NCI-H524 treated with DMSO at 0.1 percent for 48 hours (cell line): Measurements from ENCODE around the gene NTM.

Source experiments
- DNase-seq: peaks from one replicate; lab custom pipeline; 2025; lab: John Stamatoyannopoulos, UW

Gene NTM

GRCh38 chr11:131687291-131688047, 317.1 kb downstream of the NTM start:
- DNase-seq = no peak

DNA sequence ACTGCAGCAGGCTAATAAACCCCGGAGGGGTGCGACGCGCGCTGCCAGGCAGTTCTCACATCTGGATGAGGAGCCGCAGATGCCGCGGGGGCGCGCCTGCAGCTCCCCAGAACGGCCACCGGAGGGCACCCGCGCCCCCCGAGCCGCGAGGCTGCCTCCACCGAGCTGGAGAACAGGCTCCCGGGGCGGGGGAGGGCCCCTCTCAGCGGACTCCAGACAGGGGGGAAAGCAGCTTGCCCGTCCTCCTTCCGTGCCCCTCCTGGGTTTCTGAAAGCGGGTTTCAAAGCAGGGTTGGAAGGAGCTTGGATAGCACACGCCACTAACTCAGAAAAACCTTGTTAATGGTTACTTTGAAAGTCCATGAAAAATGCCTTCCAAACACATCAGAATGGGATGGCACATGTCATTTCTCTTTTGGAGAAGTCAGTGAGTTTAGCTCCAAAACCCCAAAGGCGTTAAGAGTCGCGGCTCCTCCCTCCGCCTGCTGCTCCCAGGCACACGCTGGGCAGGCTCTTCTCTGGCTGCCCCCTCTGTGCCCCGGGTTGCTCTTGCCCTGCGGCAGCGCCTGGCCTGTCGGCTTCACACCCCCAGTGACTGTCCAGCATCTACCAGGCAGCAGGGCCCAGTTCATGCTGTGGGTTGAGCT, 317.8 kb downstream of the NTM start:
- no peak for DNase-seq

- no peak for DNase-seq
Measured at GRCh38 chr11:131689049-131689925, 318.9 kb downstream of the NTM start.

GRCh38 chr11:131690362-131690761, 319.9 kb downstream of the NTM start:
- DNase-seq = no peak

DNA sequence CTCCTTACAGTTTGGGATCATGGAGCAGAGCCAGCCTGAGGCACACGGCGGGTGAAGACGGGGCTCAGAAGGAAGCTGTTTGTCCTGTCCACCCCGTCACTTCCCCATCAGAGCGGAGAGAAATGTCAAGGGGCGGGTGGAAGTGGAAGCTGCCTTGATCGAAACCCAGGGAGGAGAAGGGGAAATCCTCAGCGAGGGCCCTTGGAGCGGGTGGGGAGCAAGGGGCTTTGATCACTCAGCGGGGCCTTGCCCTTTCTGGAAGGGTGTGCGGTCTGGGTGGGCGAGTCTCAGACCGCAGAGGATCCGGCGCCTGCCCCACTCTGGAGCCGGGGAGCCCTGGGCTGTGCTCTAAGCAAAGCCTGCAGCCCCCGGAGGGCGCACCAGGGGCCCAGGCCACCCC, 320.4 kb downstream of the NTM start:
- DNase-seq = no peak

DNA sequence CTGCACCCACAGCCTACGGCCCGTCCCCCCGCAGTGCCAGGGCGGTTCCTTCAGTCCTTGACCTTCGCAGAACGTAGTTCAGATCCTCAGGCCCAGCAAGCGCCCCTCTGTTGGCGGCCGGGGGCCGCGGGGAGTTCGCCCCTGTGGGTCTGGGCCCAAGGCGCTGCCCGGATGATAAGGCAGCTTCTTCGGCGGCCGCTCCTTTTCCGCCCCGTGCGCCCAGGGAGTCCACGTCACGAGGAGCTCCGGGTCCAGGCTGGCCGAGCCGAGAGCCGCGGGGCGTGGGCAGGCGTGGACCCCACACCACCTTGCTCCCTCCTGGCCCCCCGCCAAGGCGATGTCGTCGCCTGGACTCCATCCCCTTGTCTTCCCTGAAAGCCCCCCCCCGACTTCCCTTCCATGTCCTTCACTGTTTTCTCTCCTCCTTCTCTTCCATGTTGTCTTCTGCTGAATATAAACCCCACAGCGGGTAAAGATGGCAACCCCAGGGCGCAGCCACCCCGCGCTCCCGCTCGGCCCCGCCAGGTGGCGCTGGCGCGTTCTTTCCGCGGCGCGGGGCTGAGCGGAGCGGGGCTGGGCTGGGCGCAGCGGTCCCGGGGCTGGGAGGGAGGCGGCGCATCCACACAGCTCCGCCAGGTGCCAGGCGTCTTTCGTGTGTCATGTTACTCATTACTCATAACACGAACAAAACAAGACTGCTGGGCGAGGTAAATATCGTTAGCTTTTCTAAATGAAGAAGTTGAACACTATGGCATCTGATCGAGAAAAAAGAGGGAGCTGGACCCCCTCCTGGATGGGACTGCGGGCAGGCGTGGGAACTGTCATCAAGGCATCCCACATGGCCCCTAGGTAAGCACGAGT, 321.0 kb downstream of the NTM start:
- no peak for DNase-seq

DNA sequence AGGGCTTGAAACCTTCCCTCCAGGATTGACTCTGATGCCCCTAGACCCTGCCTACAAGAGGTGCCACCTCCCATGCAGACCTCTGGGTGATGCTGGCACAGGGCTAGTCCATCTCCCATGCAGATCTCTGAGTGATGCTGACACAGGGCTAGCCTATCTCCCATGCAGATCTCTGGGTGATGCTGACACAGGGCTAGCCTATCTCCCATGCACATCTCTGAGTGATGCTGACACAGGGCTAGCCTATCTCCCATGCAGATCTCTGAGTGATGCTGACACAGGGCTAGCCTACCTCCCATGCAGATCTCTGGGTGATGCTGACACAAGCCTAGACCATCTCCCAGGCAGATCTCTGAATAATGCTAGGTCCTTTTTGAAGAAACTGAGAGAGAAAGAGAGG, 321.7 kb downstream of the NTM start:
- DNase-seq = no peak

DNA sequence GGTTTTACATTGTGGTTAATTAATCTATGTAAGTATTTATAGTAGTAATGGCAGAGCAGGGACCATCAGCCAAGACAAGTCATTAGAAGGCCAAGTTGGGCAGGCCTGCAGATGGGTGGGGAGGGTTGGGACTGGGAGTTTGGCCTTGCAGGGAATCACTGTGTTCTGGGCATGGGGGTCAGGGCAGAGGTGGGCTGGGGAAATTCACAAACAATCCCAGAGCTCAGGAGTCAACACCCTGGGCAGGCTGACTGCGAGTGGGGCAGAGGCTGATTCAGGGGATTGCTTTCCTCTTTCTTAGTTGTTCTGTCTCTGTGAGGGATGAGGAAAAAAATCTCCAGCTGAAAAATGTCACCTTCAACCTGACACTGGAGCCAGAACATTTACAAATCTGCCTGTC, 322.5 kb downstream of the NTM start:
- no peak for DNase-seq

GRCh38 chr11:131693756-131694155, 323.3 kb downstream of the NTM start:
- no peak for DNase-seq

DNA sequence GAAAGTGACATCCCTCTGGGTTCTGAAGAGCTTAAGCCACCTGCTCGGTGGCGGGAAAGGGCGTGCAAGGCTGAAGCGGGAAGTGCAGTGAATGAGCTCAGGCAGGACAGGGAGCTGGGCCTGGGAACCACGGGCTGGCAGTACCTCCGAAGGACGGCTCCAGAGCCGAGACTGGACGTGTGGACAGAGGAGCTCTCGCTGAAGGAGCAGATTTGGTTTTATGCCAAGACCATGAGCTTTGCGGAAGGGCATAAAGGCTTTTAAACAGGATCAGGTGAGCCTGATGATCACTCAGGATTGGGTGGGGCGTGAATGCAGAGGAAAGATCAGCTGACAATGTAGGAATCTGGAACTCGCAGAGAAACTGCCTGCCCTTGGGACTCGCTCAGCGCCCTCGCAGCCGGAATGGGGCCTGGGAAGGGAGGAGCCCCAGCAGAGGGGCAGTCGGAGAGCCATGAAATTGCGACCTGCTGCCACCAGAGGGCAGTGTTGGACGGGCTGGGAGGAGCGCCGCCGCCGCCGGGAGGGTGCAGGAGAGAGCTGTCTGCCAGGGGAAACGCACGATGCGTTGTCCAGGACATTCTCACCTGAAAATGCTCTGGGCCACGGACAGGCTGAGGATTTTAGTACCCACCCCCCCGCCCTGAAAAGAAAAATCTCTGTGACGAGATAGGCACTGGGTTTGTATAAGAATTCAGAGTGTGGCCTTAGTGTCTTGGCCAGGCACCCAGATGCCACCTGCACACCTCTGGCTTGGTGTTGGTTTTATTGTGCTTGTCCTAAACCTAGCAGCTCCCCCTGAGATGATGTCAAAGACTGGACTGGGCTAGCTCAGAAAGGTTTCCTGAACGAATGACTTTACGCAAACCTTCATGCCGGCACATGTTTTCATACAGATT, 324.4 kb downstream of the NTM start:
- DNase-seq = no peak

DNA sequence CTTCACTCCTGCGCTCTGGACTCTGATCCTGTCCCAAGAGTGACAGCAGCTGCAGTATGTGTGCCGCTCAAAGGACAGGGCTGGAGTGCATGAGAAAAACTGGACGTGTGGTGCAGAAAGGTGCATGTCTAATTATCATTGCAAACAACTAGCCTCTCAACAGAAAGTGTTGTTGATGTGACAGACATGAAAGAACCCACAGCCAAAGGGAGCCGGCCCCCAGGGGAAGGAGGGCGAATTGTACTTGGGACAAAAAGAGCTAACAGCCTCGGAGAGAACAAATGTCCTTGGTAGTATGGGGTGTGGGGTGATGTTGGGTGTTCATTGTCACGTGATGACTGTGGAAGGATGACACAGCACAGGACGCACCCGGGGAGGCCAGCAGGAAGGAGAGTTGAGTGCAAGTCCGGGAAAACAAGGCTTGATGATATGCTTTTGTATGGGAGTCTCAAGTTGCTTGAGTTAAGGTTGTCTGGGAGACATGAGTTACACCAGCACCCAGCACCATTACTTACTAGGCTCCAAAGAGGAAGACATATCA, 325.5 kb downstream of the NTM start:
- no peak for DNase-seq

GRCh38 chr11:131696690-131697089, 326.3 kb downstream of the NTM start:
- DNase-seq = no peak

DNA sequence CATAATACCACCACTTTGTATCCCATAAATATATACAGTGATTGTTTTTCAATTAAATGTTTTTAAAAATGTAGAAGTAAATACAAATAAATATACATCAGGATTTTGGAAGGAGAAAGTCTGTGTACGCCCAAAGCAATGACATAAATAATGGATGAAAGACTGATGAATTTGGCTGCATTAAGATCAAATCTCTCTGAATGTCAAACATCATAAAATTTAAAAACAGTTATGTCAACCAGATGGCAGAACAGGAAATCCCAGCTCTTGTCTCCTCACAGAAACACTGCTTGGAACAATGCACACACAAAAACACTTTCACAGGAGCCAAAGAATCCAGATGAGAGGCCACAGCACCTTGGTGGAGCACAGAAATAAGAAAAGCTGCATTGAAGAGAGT, 332.9 kb downstream of the NTM start:
- no peak for DNase-seq

DNA sequence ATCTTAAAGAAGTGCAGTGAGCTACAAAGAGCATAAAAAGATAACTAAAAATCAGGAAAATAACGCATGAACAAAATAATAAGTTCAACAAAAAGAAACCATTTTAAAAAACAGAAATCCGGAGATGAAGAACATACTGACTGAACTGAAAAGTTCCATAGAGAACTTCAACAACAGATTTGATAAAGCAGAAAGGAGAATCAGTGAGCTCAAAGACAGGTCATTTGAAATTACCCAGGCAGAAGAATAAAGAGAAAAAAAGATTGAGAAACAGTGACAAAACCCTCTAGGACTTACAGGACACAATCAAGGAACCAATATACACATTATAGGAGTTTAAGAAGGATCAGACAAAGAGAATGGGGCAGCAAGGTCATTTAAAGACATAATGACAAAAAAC, 334.3 kb downstream of the NTM start:
- no peak for DNase-seq

GRCh38 chr11:131710511-131710910, 340.1 kb downstream of the NTM start:
- DNase-seq = no peak

DNA sequence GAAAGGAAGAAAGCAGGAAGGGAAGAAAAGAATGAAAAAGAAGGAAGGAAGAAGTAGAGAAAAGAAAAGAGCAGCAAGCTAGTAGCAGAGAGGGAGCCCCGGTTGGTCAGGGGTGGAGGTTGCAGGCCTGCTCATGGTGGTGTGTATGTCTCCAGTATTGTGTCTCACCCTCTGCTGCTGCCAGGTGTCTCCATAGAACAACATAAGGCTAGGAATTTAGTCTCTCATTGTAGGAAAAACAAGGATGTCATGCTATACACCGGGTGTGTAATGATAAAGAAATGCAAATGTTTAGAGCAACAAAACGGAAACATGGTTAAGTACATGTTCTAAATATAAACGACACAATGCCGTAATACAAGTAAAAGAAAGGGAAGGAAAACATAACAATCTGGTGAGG, 342.5 kb downstream of the NTM start:
- DNase-seq = no peak

GRCh38 chr11:131713529-131714134, 343.2 kb downstream of the NTM start:
- DNase-seq = no peak

- DNase-seq = no peak
Measured at GRCh38 chr11:131717616-131718015, 347.2 kb downstream of the NTM start.

DNA sequence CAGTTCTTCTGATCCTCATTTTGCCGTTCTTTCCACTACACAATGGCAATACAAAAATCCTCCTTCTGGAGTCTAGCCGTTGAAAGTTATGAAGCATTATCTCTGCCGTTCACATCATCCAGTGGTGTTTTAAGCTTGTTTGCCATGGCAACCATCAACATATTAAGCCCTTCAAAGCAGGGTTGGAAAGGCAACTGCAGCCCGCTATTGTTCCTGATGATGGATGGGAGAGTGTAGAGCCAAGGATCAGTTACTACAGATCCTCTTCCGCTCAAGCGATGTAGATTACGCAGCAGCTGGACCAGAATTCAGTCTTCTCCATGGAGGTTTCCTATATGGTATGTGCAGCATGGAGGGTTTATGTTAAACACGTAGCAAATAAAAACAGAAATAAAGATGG, 352.7 kb downstream of the NTM start:
- DNase-seq = no peak

GRCh38 chr11:131724436-131724975, 354.1 kb downstream of the NTM start:
- peak; percentile 20 for DNase-seq
